GM12892 (cell line): ENCODE measurements around the gene CPSF4.

Experiments
- POLR2A ChIP-seq: IDR thresholded peaks from 2 replicates; pipeline ENCODE4 v1.6.1; 2011; ENCODE audit warnings: low read depth, low read length, control low read depth
- POLR2AphosphoS5 ChIP-seq: IDR thresholded peaks from 2 replicates; pipeline ENCODE4 v1.6.1; 2011; ENCODE audit warnings: low read depth, low read length, control low read depth

GRCh38 chr7:99407872-99408378, 30.8 kb upstream of the CPSF4 start:
- TF ChIP-seq POLR2A (no peak), POLR2AphosphoS5 (no peak)
